Panc1 (cell line): ENCODE results near the gene SENP8.

ENCODE experiments used
- POLR2AphosphoS5 ChIP-seq: IDR thresholded peaks from 2 replicates; pipeline ENCODE4 v1.6.1; 2012; ENCODE audit warnings: mild to moderate bottlenecking, low read depth, low read length, moderate library complexity
- SIN3A ChIP-seq: IDR thresholded peaks from 2 replicates; pipeline ENCODE4 v1.6.1; 2012; ENCODE audit warnings: low read depth, mild to moderate bottlenecking, low read length, moderate library complexity, borderline replicate concordance; ENCODE audit not compliant: insufficient read depth
- TF ChIP-seq, protein P1 (sequence below): fragments of 450-650 bp; IDR thresholded peaks from 2 replicates; pipeline ENCODE4 v1.5.1; 2017; ENCODE audit warnings: mild to moderate bottlenecking
- TF ChIP-seq, protein P2 (sequence below), 2 experiments: IDR thresholded peaks; 2 replicates each; pipeline ENCODE4 v1.6.1; 2011 to 2012; ENCODE audit warnings: low read depth in 2 of 2, control low read depth in 1 of 2, low read length in 1 of 2, mild to moderate bottlenecking in 1 of 2, moderate library complexity in 1 of 2; ENCODE audit not compliant: insufficient read depth in 1 of 2

DNA sequence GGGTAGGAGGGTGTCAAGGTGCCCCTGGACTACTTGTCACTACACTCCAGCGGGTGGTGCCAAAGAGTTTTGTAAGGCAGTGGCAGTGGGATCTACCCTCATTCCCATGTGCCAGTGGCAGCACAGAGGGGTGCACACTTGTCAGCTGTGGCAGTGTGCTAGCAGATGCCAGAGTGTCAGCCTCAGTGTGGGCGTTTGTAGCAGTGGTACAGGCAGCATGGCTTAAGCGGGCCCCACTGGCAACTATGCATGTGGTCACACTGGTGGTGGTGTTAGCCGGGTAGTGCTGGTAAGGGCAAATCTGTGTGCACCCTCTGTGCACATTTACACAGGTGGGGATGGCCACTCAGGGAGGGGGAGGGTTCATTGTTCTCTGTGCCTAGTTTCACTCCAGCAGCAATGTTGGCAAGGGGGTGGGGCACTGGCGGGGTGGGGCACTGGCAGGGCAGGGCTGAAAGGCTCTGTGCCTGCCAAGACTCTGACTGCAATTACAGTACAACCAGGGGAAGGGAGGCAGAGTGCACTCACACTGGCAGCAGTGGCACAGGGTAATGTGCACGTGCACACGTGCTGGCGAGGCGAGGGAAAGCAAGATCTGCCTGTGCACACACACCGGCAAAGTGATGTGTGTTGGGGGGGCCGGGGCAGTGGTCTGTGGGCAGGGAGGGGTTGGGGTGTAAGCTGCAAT lies 32.0 kb upstream of the SENP8 start:
- TF ChIP-seq, protein P1, sequence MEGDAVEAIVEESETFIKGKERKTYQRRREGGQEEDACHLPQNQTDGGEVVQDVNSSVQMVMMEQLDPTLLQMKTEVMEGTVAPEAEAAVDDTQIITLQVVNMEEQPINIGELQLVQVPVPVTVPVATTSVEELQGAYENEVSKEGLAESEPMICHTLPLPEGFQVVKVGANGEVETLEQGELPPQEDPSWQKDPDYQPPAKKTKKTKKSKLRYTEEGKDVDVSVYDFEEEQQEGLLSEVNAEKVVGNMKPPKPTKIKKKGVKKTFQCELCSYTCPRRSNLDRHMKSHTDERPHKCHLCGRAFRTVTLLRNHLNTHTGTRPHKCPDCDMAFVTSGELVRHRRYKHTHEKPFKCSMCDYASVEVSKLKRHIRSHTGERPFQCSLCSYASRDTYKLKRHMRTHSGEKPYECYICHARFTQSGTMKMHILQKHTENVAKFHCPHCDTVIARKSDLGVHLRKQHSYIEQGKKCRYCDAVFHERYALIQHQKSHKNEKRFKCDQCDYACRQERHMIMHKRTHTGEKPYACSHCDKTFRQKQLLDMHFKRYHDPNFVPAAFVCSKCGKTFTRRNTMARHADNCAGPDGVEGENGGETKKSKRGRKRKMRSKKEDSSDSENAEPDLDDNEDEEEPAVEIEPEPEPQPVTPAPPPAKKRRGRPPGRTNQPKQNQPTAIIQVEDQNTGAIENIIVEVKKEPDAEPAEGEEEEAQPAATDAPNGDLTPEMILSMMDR: no peak
- TF ChIP-seq SIN3A (no peak), POLR2AphosphoS5 (no peak)
- TF ChIP-seq, protein P2, sequence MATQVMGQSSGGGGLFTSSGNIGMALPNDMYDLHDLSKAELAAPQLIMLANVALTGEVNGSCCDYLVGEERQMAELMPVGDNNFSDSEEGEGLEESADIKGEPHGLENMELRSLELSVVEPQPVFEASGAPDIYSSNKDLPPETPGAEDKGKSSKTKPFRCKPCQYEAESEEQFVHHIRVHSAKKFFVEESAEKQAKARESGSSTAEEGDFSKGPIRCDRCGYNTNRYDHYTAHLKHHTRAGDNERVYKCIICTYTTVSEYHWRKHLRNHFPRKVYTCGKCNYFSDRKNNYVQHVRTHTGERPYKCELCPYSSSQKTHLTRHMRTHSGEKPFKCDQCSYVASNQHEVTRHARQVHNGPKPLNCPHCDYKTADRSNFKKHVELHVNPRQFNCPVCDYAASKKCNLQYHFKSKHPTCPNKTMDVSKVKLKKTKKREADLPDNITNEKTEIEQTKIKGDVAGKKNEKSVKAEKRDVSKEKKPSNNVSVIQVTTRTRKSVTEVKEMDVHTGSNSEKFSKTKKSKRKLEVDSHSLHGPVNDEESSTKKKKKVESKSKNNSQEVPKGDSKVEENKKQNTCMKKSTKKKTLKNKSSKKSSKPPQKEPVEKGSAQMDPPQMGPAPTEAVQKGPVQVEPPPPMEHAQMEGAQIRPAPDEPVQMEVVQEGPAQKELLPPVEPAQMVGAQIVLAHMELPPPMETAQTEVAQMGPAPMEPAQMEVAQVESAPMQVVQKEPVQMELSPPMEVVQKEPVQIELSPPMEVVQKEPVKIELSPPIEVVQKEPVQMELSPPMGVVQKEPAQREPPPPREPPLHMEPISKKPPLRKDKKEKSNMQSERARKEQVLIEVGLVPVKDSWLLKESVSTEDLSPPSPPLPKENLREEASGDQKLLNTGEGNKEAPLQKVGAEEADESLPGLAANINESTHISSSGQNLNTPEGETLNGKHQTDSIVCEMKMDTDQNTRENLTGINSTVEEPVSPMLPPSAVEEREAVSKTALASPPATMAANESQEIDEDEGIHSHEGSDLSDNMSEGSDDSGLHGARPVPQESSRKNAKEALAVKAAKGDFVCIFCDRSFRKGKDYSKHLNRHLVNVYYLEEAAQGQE (IDR thresholded peaks at IDR 0.05; ENCODE audit: insufficient read depth in 1 of 2, low read depth in 2 of 2, low read length in 1 of 2): no peak
